ENCODE measurements around the gene MYNN. TPM values are rescaled to one million over a fixed set of nuclear protein-coding genes. Genes with fewer than 3 reads are reported as not detected.

MYNN gene
- total RNA-seq, 1 donor from 2014 or later, result 20.4 TPM

- Histone ChIP-seq H3K9me3 (ENCODE audit: control insufficient read depth in 3 of 3, low read length in 3 of 3) (no peaks in the 10 kb centered on the region), H3K4me3 (ENCODE audit: low read length in 3 of 3) (peak overlapping the region; percentile 98 to 99 (median 98)), H3K27ac (ENCODE audit: low read depth, low read length) (peak overlapping the region; percentile 99), H3K27me3 (ENCODE audit: control insufficient read depth in 3 of 3, insufficient read depth in 3 of 3, low read length in 3 of 3) (no peaks in the 10 kb centered on the region), H3K4me1 (ENCODE audit: control insufficient read depth in 3 of 3, insufficient read depth in 3 of 3, low read length in 3 of 3) (peaks cover 10 to 23% (median 14%) of the 10 kb centered on the region in 3 donors), H3K9ac (ENCODE audit: low read depth in 1 of 3, low read length in 3 of 3) (peak overlapping the region; percentile 95 to 99 (median 98)), H3K36me3 (ENCODE audit: control insufficient read depth in 3 of 3, insufficient read depth in 3 of 3, low read length in 3 of 3) (peaks cover 2 to 32% (median 18%) of the 10 kb centered on the region in 3 donors)
These were observed 990 bp downstream of the MYNN start for GRCh38 chr3:169774186-169774585.

- peaks cover 10 to 24% (median 14%) of the 10 kb centered on the region in 3 donors for H3K4me1 ChIP-seq (ENCODE audit: control insufficient read depth in 3 of 3, insufficient read depth in 3 of 3, low read length in 3 of 3)
- no peaks in the 10 kb centered on the region for H3K27me3 ChIP-seq (ENCODE audit: control insufficient read depth in 3 of 3, insufficient read depth in 3 of 3, low read length in 3 of 3)
- H3K9me3 ChIP-seq (ENCODE audit: control insufficient read depth in 3 of 3, low read length in 3 of 3), result no peaks in the 10 kb centered on the region
- peaks cover 17 to 63% (median 46%) of the 10 kb centered on the region in 3 donors for H3K36me3 ChIP-seq (ENCODE audit: control insufficient read depth in 3 of 3, insufficient read depth in 3 of 3, low read length in 3 of 3)
- H3K9ac ChIP-seq (ENCODE audit: low read depth in 1 of 3, low read length in 3 of 3), result no peak overlapping the region
- H3K27ac ChIP-seq (ENCODE audit: low read depth, low read length), result no peak overlapping the region
- no peak overlapping the region for H3K4me3 ChIP-seq (ENCODE audit: low read length in 3 of 3)
These were observed 4.6 kb downstream of the MYNN start for GRCh38 chr3:169777822-169778221.

GRCh38 chr3:169780742-169781141, 7.5 kb downstream of the MYNN start:
- Histone ChIP-seq H3K4me1 (ENCODE audit: control insufficient read depth in 3 of 3, insufficient read depth in 3 of 3, low read length in 3 of 3) (peaks cover 0 to 8% (median 0%) of the 10 kb centered on the region in 3 donors), H3K9ac (ENCODE audit: low read depth in 1 of 3, low read length in 3 of 3) (no peak overlapping the region), H3K36me3 (ENCODE audit: control insufficient read depth in 3 of 3, insufficient read depth in 3 of 3, low read length in 3 of 3) (peaks cover 21 to 70% (median 55%) of the 10 kb centered on the region in 3 donors), H3K27me3 (ENCODE audit: control insufficient read depth in 3 of 3, insufficient read depth in 3 of 3, low read length in 3 of 3) (no peaks in the 10 kb centered on the region), H3K9me3 (ENCODE audit: control insufficient read depth in 3 of 3, low read length in 3 of 3) (no peaks in the 10 kb centered on the region), H3K4me3 (ENCODE audit: low read length in 3 of 3) (no peak overlapping the region), H3K27ac (ENCODE audit: low read depth, low read length) (no peak overlapping the region)

- Histone ChIP-seq H3K9me3 (ENCODE audit: control insufficient read depth in 3 of 3, low read length in 3 of 3) (no peaks in the 10 kb centered on the region), H3K27me3 (ENCODE audit: control insufficient read depth in 3 of 3, insufficient read depth in 3 of 3, low read length in 3 of 3) (no peaks in the 10 kb centered on the region), H3K36me3 (ENCODE audit: control insufficient read depth in 3 of 3, insufficient read depth in 3 of 3, low read length in 3 of 3) (peaks cover 27 to 70% (median 61%) of the 10 kb centered on the region in 3 donors), H3K27ac (ENCODE audit: low read depth, low read length) (no peak overlapping the region), H3K4me1 (ENCODE audit: control insufficient read depth in 3 of 3, insufficient read depth in 3 of 3, low read length in 3 of 3) (peaks cover 0 to 3% (median 0%) of the 10 kb centered on the region in 3 donors), H3K4me3 (ENCODE audit: low read length in 3 of 3) (no peak overlapping the region), H3K9ac (ENCODE audit: low read depth in 1 of 3, low read length in 3 of 3) (no peak overlapping the region)
These were observed 8.1 kb downstream of the MYNN start for GRCh38 chr3:169781209-169781855.

GRCh38 chr3:169787120-169787519, 13.9 kb downstream of the MYNN start:
- Histone ChIP-seq H3K27ac (ENCODE audit: low read depth, low read length) (no peak overlapping the region), H3K9ac (ENCODE audit: low read depth in 1 of 3, low read length in 3 of 3) (no peak overlapping the region), H3K27me3 (ENCODE audit: control insufficient read depth in 3 of 3, insufficient read depth in 3 of 3, low read length in 3 of 3) (no peaks in the 10 kb centered on the region), H3K9me3 (ENCODE audit: control insufficient read depth in 3 of 3, low read length in 3 of 3) (no peaks in the 10 kb centered on the region), H3K4me1 (ENCODE audit: control insufficient read depth in 3 of 3, insufficient read depth in 3 of 3, low read length in 3 of 3) (no peaks in the 10 kb centered on the region), H3K4me3 (ENCODE audit: low read length in 3 of 3) (no peak overlapping the region), H3K36me3 (ENCODE audit: control insufficient read depth in 3 of 3, insufficient read depth in 3 of 3, low read length in 3 of 3) (peaks cover 16 to 45% (median 45%) of the 10 kb centered on the region in 3 donors)

- Histone ChIP-seq H3K36me3 (ENCODE audit: control insufficient read depth in 3 of 3, insufficient read depth in 3 of 3, low read length in 3 of 3) (peaks cover 14 to 45% (median 44%) of the 10 kb centered on the region in 3 donors), H3K9me3 (ENCODE audit: control insufficient read depth in 3 of 3, low read length in 3 of 3) (no peaks in the 10 kb centered on the region)
These were observed 14.6 kb downstream of the MYNN start for GRCh38 chr3:169787791-169788190.

GRCh38 chr3:169790219-169790618, 17.0 kb downstream of the MYNN start:
- Histone ChIP-seq H3K27ac (ENCODE audit: low read depth, low read length) (no peak overlapping the region), H3K9ac (ENCODE audit: low read depth in 1 of 3, low read length in 3 of 3) (no peak overlapping the region), H3K9me3 (ENCODE audit: control insufficient read depth in 3 of 3, low read length in 3 of 3) (no peaks in the 10 kb centered on the region), H3K27me3 (ENCODE audit: control insufficient read depth in 3 of 3, insufficient read depth in 3 of 3, low read length in 3 of 3) (no peaks in the 10 kb centered on the region), H3K4me3 (ENCODE audit: low read length in 3 of 3) (no peak overlapping the region), H3K36me3 (ENCODE audit: control insufficient read depth in 3 of 3, insufficient read depth in 3 of 3, low read length in 3 of 3) (peaks cover 14 to 37% (median 32%) of the 10 kb centered on the region in 3 donors), H3K4me1 (ENCODE audit: control insufficient read depth in 3 of 3, insufficient read depth in 3 of 3, low read length in 3 of 3) (no peaks in the 10 kb centered on the region)

More at GRCh38 chr3:169787791-169788190, 14.6 kb downstream of the MYNN start:
- H3K4me3 ChIP-seq (ENCODE audit: low read length in 3 of 3), result no peak overlapping the region
- no peak overlapping the region for H3K27ac ChIP-seq (ENCODE audit: low read depth, low read length)
- no peak overlapping the region for H3K9ac ChIP-seq (ENCODE audit: low read depth in 1 of 3, low read length in 3 of 3)
- no peaks in the 10 kb centered on the region for H3K27me3 ChIP-seq (ENCODE audit: control insufficient read depth in 3 of 3, insufficient read depth in 3 of 3, low read length in 3 of 3)
- H3K4me1 ChIP-seq (ENCODE audit: control insufficient read depth in 3 of 3, insufficient read depth in 3 of 3, low read length in 3 of 3), result no peaks in the 10 kb centered on the region

GRCh38 chr3:169790687-169791429, 17.7 kb downstream of the MYNN start:
- no peaks in the 10 kb centered on the region for H3K27me3 ChIP-seq (ENCODE audit: control insufficient read depth in 3 of 3, insufficient read depth in 3 of 3, low read length in 3 of 3)
- peaks cover 8 to 32% (median 26%) of the 10 kb centered on the region in 3 donors for H3K36me3 ChIP-seq (ENCODE audit: control insufficient read depth in 3 of 3, insufficient read depth in 3 of 3, low read length in 3 of 3)
- H3K27ac ChIP-seq (ENCODE audit: low read depth, low read length), result no peak overlapping the region
- no peak overlapping the region for H3K9ac ChIP-seq (ENCODE audit: low read depth in 1 of 3, low read length in 3 of 3)
- no peak overlapping the region for H3K4me3 ChIP-seq (ENCODE audit: low read length in 3 of 3)
- no peaks in the 10 kb centered on the region for H3K9me3 ChIP-seq (ENCODE audit: control insufficient read depth in 3 of 3, low read length in 3 of 3)
- no peaks in the 10 kb centered on the region for H3K4me1 ChIP-seq (ENCODE audit: control insufficient read depth in 3 of 3, insufficient read depth in 3 of 3, low read length in 3 of 3)

- peaks cover 0 to 20% (median 15%) of the 10 kb centered on the region in 3 donors for H3K36me3 ChIP-seq (ENCODE audit: control insufficient read depth in 3 of 3, insufficient read depth in 3 of 3, low read length in 3 of 3)
- H3K27me3 ChIP-seq (ENCODE audit: control insufficient read depth in 3 of 3, insufficient read depth in 3 of 3, low read length in 3 of 3), result no peaks in the 10 kb centered on the region
- H3K27ac ChIP-seq (ENCODE audit: low read depth, low read length), result no peak overlapping the region
- H3K4me1 ChIP-seq (ENCODE audit: control insufficient read depth in 3 of 3, insufficient read depth in 3 of 3, low read length in 3 of 3), result no peaks in the 10 kb centered on the region
- no peaks in the 10 kb centered on the region for H3K9me3 ChIP-seq (ENCODE audit: control insufficient read depth in 3 of 3, low read length in 3 of 3)
- no peak overlapping the region for H3K4me3 ChIP-seq (ENCODE audit: low read length in 3 of 3)
- H3K9ac ChIP-seq (ENCODE audit: low read depth in 1 of 3, low read length in 3 of 3), result no peak overlapping the region
These were observed 19.2 kb downstream of the MYNN start for GRCh38 chr3:169792359-169792758.

GRCh38 chr3:169804681-169805080, 31.5 kb downstream of the MYNN start:
- Histone ChIP-seq H3K27me3 (ENCODE audit: control insufficient read depth in 3 of 3, insufficient read depth in 3 of 3, low read length in 3 of 3) (no peaks in the 10 kb centered on the region), H3K36me3 (ENCODE audit: control insufficient read depth in 3 of 3, insufficient read depth in 3 of 3, low read length in 3 of 3) (no peaks in the 10 kb centered on the region), H3K4me3 (ENCODE audit: low read length in 3 of 3) (no peak overlapping the region), H3K4me1 (ENCODE audit: control insufficient read depth in 3 of 3, insufficient read depth in 3 of 3, low read length in 3 of 3) (no peaks in the 10 kb centered on the region), H3K9ac (ENCODE audit: low read depth in 1 of 3, low read length in 3 of 3) (no peak overlapping the region), H3K9me3 (ENCODE audit: control insufficient read depth in 3 of 3, low read length in 3 of 3) (no peaks in the 10 kb centered on the region), H3K27ac (ENCODE audit: low read depth, low read length) (no peak overlapping the region)
